Omental fat pad (tissue), 4 donors: ENCODE data around the gene ENTPD2. TPM values are rescaled to one million over a fixed set of nuclear protein-coding genes. Genes with fewer than 3 reads are reported as not detected.

ENCODE experiments used
- ATAC-seq: fragments of 150-250 bp; one replicate; pipeline ENCODE4 v1.9.1; 2016; ENCODE audit warnings: mild to moderate bottlenecking, moderate library complexity; ENCODE audit not compliant: low FRiP score
- DNase-seq: peaks from one replicate; pipeline ENCODE4 v3.0.0-alpha.2; 2019; ENCODE audit warnings: low spot score
- CTCF ChIP-seq, 3 donors: fragments of 450-650 bp; IDR thresholded peaks; one replicate each; pipeline ENCODE4 v1.5.1; 2016 to 2017; ENCODE audit warnings: antibody characterized with exemption in 3 of 3, mild to moderate bottlenecking in 3 of 3, moderate library complexity in 2 of 3
- total RNA-seq, 4 donors: library from RNA; depleted of rRNA; stranded (reverse); fragments of >200 nt; gene quantifications; one replicate each; pipeline ENCODE4 v1.1.0, GENCODE V29; 2016

ENTPD2 gene
- total RNA-seq, 4 donors from 2014 or later: 0.25 to 0.72 (median 0.28) TPM; not detected in 1

- DNase-seq: no peak
- ATAC-seq: peak; percentile 28
- TF ChIP-seq CTCF (IDR thresholded peaks at IDR 0.05): no peak
These were observed 26.2 kb downstream of the ENTPD2 start, which contains the start of gene ABCA2 for GRCh38 chr9:137027369-137028262. Gene ABCA2 (minus strand): TSS chr9:137028237. CDS start chr9:137028140, 97 bp downstream.

GRCh38 chr9:137026828-137027227 lies 27.0 kb downstream of the ENTPD2 start:
- ATAC-seq: no peak
- TF ChIP-seq CTCF (IDR thresholded peaks at IDR 0.05): no peak
- no peak for DNase-seq

- TF ChIP-seq CTCF (IDR thresholded peaks at IDR 0.05): no peak
- DNase-seq (no peak), ATAC-seq (no peak)
These were observed 27.5 kb downstream of the ENTPD2 start for GRCh38 chr9:137026384-137026783.

- no peak for DNase-seq
- no peak for ATAC-seq
- TF ChIP-seq CTCF (IDR thresholded peaks at IDR 0.05): no peak
These were observed 28.3 kb downstream of the ENTPD2 start for GRCh38 chr9:137025517-137025966.

- no peak for ATAC-seq
- no peak for TF ChIP-seq CTCF (IDR thresholded peaks at IDR 0.05)
- no peak for DNase-seq
These were observed 30.3 kb downstream of the ENTPD2 start for GRCh38 chr9:137023583-137023991.

GRCh38 chr9:137023157-137023556 lies 30.7 kb downstream of the ENTPD2 start:
- DNase-seq (no peak), ATAC-seq (no peak)
- TF ChIP-seq CTCF (IDR thresholded peaks at IDR 0.05): no peak

- ATAC-seq (no peak), DNase-seq (no peak)
- TF ChIP-seq CTCF (IDR thresholded peaks at IDR 0.05): no peak
These were observed 31.2 kb downstream of the ENTPD2 start for GRCh38 chr9:137022662-137023008.
